Measurements from ENCODE around the gene DPM1. TPM values are rescaled to one million over a fixed set of nuclear protein-coding genes. Genes with fewer than 3 reads are reported as not detected.

Gene DPM1
- polyA plus RNA-seq, 1 of the 3 experiments (the other 2 are of a cell fraction) = 72.1 TPM

DNA sequence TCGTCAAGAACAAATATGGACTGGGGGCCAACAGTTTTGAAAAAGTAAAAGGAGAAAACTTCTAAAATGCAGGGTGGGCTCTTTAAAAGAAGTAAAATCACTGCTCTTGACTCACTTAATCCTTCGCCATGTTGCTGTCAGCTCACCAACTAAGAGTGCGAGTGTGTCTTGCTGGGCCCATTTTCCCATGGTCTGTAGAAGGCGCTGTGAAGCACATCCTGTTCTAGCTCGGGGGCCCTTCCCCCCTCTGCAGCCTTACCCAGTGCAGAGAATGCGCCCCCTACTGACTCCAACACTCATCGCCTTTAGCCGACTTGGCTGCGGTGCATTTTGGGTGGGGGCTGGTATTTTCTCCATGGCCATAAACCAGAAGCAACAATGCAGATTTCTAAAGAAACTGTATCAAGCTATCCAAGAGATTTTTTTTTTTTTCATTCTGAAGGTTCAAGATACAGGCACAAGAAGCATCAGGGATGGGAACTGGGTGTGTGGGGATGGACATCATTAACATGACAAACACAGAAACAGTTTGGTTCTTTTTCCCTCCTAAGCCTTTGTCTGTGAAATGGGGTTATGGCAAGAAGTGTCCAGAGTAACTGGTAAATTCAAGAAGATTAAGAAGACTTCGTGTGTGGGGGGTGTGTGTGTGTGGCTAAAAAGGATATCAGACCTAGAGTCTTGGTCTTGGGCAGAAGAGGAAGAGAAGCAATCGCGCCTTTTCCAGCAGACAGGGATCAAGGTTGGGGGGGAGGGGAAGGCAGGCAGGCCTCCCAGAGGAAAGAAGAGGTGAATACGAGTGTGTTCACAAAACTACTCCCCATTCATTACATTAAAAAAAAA, 28.8 kb downstream of the DPM1 start (continued):
- TF ChIP-seq, protein P1, sequence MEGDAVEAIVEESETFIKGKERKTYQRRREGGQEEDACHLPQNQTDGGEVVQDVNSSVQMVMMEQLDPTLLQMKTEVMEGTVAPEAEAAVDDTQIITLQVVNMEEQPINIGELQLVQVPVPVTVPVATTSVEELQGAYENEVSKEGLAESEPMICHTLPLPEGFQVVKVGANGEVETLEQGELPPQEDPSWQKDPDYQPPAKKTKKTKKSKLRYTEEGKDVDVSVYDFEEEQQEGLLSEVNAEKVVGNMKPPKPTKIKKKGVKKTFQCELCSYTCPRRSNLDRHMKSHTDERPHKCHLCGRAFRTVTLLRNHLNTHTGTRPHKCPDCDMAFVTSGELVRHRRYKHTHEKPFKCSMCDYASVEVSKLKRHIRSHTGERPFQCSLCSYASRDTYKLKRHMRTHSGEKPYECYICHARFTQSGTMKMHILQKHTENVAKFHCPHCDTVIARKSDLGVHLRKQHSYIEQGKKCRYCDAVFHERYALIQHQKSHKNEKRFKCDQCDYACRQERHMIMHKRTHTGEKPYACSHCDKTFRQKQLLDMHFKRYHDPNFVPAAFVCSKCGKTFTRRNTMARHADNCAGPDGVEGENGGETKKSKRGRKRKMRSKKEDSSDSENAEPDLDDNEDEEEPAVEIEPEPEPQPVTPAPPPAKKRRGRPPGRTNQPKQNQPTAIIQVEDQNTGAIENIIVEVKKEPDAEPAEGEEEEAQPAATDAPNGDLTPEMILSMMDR (IDR thresholded peaks at IDR 0.05) = peak; percentile 99
- TF ChIP-seq GATA2 (CRISPR knock-in tag; IDR thresholded peaks at IDR 0.05) = no peak
- no peak for TF ChIP-seq FOXM1 (IDR thresholded peaks at IDR 0.05; ENCODE audit: low read depth)
- TF ChIP-seq TEAD4 (IDR thresholded peaks at IDR 0.05; ENCODE audit: borderline replicate concordance, insufficient read depth) = no peak
- TF ChIP-seq, protein P2, sequence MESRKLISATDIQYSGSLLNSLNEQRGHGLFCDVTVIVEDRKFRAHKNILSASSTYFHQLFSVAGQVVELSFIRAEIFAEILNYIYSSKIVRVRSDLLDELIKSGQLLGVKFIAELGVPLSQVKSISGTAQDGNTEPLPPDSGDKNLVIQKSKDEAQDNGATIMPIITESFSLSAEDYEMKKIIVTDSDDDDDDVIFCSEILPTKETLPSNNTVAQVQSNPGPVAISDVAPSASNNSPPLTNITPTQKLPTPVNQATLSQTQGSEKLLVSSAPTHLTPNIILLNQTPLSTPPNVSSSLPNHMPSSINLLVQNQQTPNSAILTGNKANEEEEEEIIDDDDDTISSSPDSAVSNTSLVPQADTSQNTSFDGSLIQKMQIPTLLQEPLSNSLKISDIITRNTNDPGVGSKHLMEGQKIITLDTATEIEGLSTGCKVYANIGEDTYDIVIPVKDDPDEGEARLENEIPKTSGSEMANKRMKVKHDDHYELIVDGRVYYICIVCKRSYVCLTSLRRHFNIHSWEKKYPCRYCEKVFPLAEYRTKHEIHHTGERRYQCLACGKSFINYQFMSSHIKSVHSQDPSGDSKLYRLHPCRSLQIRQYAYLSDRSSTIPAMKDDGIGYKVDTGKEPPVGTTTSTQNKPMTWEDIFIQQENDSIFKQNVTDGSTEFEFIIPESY (IDR thresholded peaks at IDR 0.05; ENCODE audit: borderline replicate concordance, low read depth) = 0 out of 2 replicates have a peak, but pooled peaks have one; percentile 26
- TF ChIP-seq CHD2 (IDR thresholded peaks at IDR 0.05; ENCODE audit: low read length, partially characterized antibody) = peak; percentile 98
- TF ChIP-seq, protein P3, sequence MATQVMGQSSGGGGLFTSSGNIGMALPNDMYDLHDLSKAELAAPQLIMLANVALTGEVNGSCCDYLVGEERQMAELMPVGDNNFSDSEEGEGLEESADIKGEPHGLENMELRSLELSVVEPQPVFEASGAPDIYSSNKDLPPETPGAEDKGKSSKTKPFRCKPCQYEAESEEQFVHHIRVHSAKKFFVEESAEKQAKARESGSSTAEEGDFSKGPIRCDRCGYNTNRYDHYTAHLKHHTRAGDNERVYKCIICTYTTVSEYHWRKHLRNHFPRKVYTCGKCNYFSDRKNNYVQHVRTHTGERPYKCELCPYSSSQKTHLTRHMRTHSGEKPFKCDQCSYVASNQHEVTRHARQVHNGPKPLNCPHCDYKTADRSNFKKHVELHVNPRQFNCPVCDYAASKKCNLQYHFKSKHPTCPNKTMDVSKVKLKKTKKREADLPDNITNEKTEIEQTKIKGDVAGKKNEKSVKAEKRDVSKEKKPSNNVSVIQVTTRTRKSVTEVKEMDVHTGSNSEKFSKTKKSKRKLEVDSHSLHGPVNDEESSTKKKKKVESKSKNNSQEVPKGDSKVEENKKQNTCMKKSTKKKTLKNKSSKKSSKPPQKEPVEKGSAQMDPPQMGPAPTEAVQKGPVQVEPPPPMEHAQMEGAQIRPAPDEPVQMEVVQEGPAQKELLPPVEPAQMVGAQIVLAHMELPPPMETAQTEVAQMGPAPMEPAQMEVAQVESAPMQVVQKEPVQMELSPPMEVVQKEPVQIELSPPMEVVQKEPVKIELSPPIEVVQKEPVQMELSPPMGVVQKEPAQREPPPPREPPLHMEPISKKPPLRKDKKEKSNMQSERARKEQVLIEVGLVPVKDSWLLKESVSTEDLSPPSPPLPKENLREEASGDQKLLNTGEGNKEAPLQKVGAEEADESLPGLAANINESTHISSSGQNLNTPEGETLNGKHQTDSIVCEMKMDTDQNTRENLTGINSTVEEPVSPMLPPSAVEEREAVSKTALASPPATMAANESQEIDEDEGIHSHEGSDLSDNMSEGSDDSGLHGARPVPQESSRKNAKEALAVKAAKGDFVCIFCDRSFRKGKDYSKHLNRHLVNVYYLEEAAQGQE (IDR thresholded peaks at IDR 0.05; ENCODE audit: low read depth, low read length) = peak; percentile 74; the same call in 1 of the 2 replicates
- TF ChIP-seq RAD21 (IDR thresholded peaks at IDR 0.05; ENCODE audit: low read length) = peak; percentile 86
- no peak for TF ChIP-seq FOXJ3 (CRISPR knock-in tag; IDR thresholded peaks at IDR 0.05)
- peak; percentile 67; the same call in 1 of the 2 replicates for TF ChIP-seq YY1 (IDR thresholded peaks at IDR 0.05; ENCODE audit: low read depth)
- peak; percentile 89 for TF ChIP-seq RCOR1 (IDR thresholded peaks at IDR 0.05; ENCODE audit: low read length)
- TF ChIP-seq, protein P4, sequence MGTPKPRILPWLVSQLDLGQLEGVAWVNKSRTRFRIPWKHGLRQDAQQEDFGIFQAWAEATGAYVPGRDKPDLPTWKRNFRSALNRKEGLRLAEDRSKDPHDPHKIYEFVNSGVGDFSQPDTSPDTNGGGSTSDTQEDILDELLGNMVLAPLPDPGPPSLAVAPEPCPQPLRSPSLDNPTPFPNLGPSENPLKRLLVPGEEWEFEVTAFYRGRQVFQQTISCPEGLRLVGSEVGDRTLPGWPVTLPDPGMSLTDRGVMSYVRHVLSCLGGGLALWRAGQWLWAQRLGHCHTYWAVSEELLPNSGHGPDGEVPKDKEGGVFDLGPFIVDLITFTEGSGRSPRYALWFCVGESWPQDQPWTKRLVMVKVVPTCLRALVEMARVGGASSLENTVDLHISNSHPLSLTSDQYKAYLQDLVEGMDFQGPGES (IDR thresholded peaks at IDR 0.05; ENCODE audit: low read depth, low read length) = no peak
- TF ChIP-seq FOSL2 (IDR thresholded peaks at IDR 0.05; ENCODE audit: borderline replicate concordance, low read depth) = no peak; the same call in 1 of the 2 replicates
- TF ChIP-seq TAF1 (IDR thresholded peaks at IDR 0.05; ENCODE audit: borderline replicate concordance, low read depth, low read length) = peak; percentile 65
- TF ChIP-seq ELF1 (IDR thresholded peaks at IDR 0.05) = 0 out of 2 replicates have a peak, but pooled peaks have one; percentile 24
- TF ChIP-seq, protein P5, sequence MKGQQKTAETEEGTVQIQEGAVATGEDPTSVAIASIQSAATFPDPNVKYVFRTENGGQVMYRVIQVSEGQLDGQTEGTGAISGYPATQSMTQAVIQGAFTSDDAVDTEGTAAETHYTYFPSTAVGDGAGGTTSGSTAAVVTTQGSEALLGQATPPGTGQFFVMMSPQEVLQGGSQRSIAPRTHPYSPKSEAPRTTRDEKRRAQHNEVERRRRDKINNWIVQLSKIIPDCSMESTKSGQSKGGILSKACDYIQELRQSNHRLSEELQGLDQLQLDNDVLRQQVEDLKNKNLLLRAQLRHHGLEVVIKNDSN (IDR thresholded peaks at IDR 0.05; ENCODE audit: borderline replicate concordance, low read depth) = no peak
- TF ChIP-seq RXRA (IDR thresholded peaks at IDR 0.05; ENCODE audit: borderline replicate concordance, low read depth) = no peak; the same call in 1 of the 2 replicates
- peak; percentile 62; the same call in 1 of the 2 replicates for TF ChIP-seq TCF12 (IDR thresholded peaks at IDR 0.05)

Measured in SK-N-SH (cell line).